KOPT-K1 (cell line): ENCODE measurements around the gene PXN.
"Not testable (repeated sequence)": the region's sequence is repeated elsewhere in the genome, so short reads cannot be mapped to it uniquely, and the experiment has no call there.

Experiments used
- H3K27ac ChIP-seq: fragments of 200-600 bp; sonication (generic); 2 replicates; pipeline ENCODE4 v1.5.1; 2016; ENCODE audit warnings: antibody characterized with exemption, mild to moderate bottlenecking, low read depth, low read length; ENCODE audit not compliant: poor library complexity, severe bottlenecking
- H3K36me3 ChIP-seq: fragments of 200-600 bp; sonication (generic); 2 replicates; pipeline ENCODE4 v1.5.1; 2017; ENCODE audit warnings: antibody characterized with exemption, mild to moderate bottlenecking, low read length, moderate library complexity; ENCODE audit not compliant: insufficient read depth
- H3K9me3 ChIP-seq: fragments of 200-600 bp; sonication (generic); 2 replicates; pipeline ENCODE4 v1.5.1; 2017; ENCODE audit warnings: antibody characterized with exemption, low read length, mild to moderate bottlenecking; ENCODE audit not compliant: insufficient read depth, poor library complexity, severe bottlenecking

The PXN gene

GRCh38 chr12:120238217-120238616 is 27.3 kb downstream of the PXN start:
- Histone ChIP-seq H3K27ac (no peak overlapping the region), H3K36me3 (no peaks in the 10 kb centered on the region)

GRCh38 chr12:120237360-120238171 is 28.0 kb downstream of the PXN start:
- H3K9me3 ChIP-seq, result no peaks in the 10 kb centered on the region
- H3K27ac ChIP-seq, result no peak overlapping the region

More at GRCh38 chr12:120238217-120238616, 27.3 kb downstream of the PXN start:
- H3K9me3 ChIP-seq, result no peaks in the 10 kb centered on the region

GRCh38 chr12:120236809-120237208 is 28.7 kb downstream of the PXN start:
- not testable (repeated sequence) for H3K36me3 ChIP-seq, H3K9me3 ChIP-seq, H3K27ac ChIP-seq

More at GRCh38 chr12:120237360-120238171, 28.0 kb downstream of the PXN start:
- no peaks in the 10 kb centered on the region for H3K36me3 ChIP-seq

GRCh38 chr12:120235369-120236323 is 29.9 kb downstream of the PXN start:
- H3K36me3 ChIP-seq, result no peaks in the 10 kb centered on the region
- no peak overlapping the region for H3K27ac ChIP-seq
- no peaks in the 10 kb centered on the region for H3K9me3 ChIP-seq

GRCh38 chr12:120234643-120235368 is 30.7 kb downstream of the PXN start:
- no peaks in the 10 kb centered on the region for H3K36me3 ChIP-seq
- H3K27ac ChIP-seq, result no peak overlapping the region

GRCh38 chr12:120231316-120232011 is 34.1 kb downstream of the PXN start:
- Histone ChIP-seq H3K9me3 (no peaks in the 10 kb centered on the region), H3K27ac (peak overlapping the region; percentile 51), H3K36me3 (no peaks in the 10 kb centered on the region)

More at GRCh38 chr12:120234643-120235368, 30.7 kb downstream of the PXN start:
- H3K9me3 ChIP-seq, result no peaks in the 10 kb centered on the region

- H3K36me3 ChIP-seq, result no peaks in the 10 kb centered on the region
- H3K9me3 ChIP-seq, result no peaks in the 10 kb centered on the region
- peak overlapping the region; percentile 51 for H3K27ac ChIP-seq
Measured at GRCh38 chr12:120230974-120231315, 34.6 kb downstream of the PXN start.

GRCh38 chr12:120230326-120230973 is 35.1 kb downstream of the PXN start:
- Histone ChIP-seq H3K27ac (peak overlapping the region; percentile 51), H3K36me3 (no peaks in the 10 kb centered on the region), H3K9me3 (no peaks in the 10 kb centered on the region)

GRCh38 chr12:120229487-120230325 is 35.8 kb downstream of the PXN start:
- no peaks in the 10 kb centered on the region for H3K9me3 ChIP-seq
- H3K27ac ChIP-seq, result peak overlapping the region; percentile 51
- no peaks in the 10 kb centered on the region for H3K36me3 ChIP-seq

GRCh38 chr12:120229071-120229486 is 36.5 kb downstream of the PXN start:
- Histone ChIP-seq H3K27ac (no peak overlapping the region), H3K36me3 (no peaks in the 10 kb centered on the region), H3K9me3 (no peaks in the 10 kb centered on the region)

GRCh38 chr12:120228291-120229070 is 37.0 kb downstream of the PXN start:
- H3K36me3 ChIP-seq, result no peaks in the 10 kb centered on the region
- no peak overlapping the region for H3K27ac ChIP-seq
- no peaks in the 10 kb centered on the region for H3K9me3 ChIP-seq

GRCh38 chr12:120228041-120228290 is 37.6 kb downstream of the PXN start:
- no peaks in the 10 kb centered on the region for H3K36me3 ChIP-seq
- H3K9me3 ChIP-seq, result no peaks in the 10 kb centered on the region
- no peak overlapping the region for H3K27ac ChIP-seq
